NCI-H1930 (cell line): ENCODE data around the gene FOXN3.
"Not testable (repeated sequence)": the region's sequence is repeated elsewhere in the genome, so short reads cannot be mapped to it uniquely, and the experiment has no call there.

Experiments
- DNase-seq, 2 experiments: peaks; one replicate each; lab custom pipeline; 2025; lab: John Stamatoyannopoulos, UW

The FOXN3 gene

GRCh38 chr14:89164168-89165073, 252.6 kb downstream of the FOXN3 start:
- no peak for DNase-seq

- DNase-seq: no peak
Observed at GRCh38 chr14:89163031-89163636, 253.9 kb downstream of the FOXN3 start.

GRCh38 chr14:89162586-89162985, 254.4 kb downstream of the FOXN3 start:
- DNase-seq: no peak

- DNase-seq: no peak
Observed at GRCh38 chr14:89160437-89160836, 256.6 kb downstream of the FOXN3 start.

- DNase-seq: no peak
Observed at GRCh38 chr14:89158701-89159100, 258.3 kb downstream of the FOXN3 start.

- DNase-seq: not testable (repeated sequence)
Observed at GRCh38 chr14:89158104-89158503, 258.9 kb downstream of the FOXN3 start.

GRCh38 chr14:89155491-89155890, 261.5 kb downstream of the FOXN3 start:
- DNase-seq: no peak

GRCh38 chr14:89151693-89152092, 265.3 kb downstream of the FOXN3 start:
- DNase-seq: not testable (repeated sequence)

GRCh38 chr14:89146274-89146673, 270.8 kb downstream of the FOXN3 start:
- DNase-seq: no peak

- DNase-seq: no peak
Observed at GRCh38 chr14:89144642-89145041, 272.4 kb downstream of the FOXN3 start.

- no peak for DNase-seq
Observed at GRCh38 chr14:89144066-89144465, 273.0 kb downstream of the FOXN3 start.

GRCh38 chr14:89143595-89143994, 273.4 kb downstream of the FOXN3 start:
- no peak for DNase-seq

- no peak for DNase-seq
Observed at GRCh38 chr14:89142366-89142765, 274.7 kb downstream of the FOXN3 start.

- DNase-seq: no peak
Observed at GRCh38 chr14:89141862-89142261, 275.2 kb downstream of the FOXN3 start.

GRCh38 chr14:89140326-89140725, 276.7 kb downstream of the FOXN3 start:
- no peak for DNase-seq

- no peak for DNase-seq
Observed at GRCh38 chr14:89139404-89140247, 277.4 kb downstream of the FOXN3 start.

GRCh38 chr14:89138846-89139245, 278.2 kb downstream of the FOXN3 start:
- no peak for DNase-seq

- DNase-seq: no peak
Observed at GRCh38 chr14:89137526-89138163, 279.4 kb downstream of the FOXN3 start.

GRCh38 chr14:89136587-89136986, 280.4 kb downstream of the FOXN3 start:
- DNase-seq: no peak

GRCh38 chr14:89134640-89135039, 282.4 kb downstream of the FOXN3 start:
- DNase-seq: no peak

- no peak for DNase-seq
Observed at GRCh38 chr14:89131004-89131750, 285.9 kb downstream of the FOXN3 start.
